AG10803 (cell line): ENCODE measurements around the gene ZNF581.

Experiments used
- DNase-seq: peaks from one replicate; pipeline ENCODE4 v3.0.0; 2010; ENCODE audit warnings: low read depth
- H3K4me3 ChIP-seq: 2 replicates; pipeline ENCODE4 v1.5.1; 2011; ENCODE audit warnings: mild to moderate bottlenecking, low read length, control low read depth
- TF ChIP-seq, protein P1 (sequence below): conservative IDR thresholded peaks from 2 replicates; pipeline ENCODE4 v1.5.1; 2011; ENCODE audit warnings: mild to moderate bottlenecking, low read length, control low read depth, inconsistent platforms

ZNF581 gene

DNA sequence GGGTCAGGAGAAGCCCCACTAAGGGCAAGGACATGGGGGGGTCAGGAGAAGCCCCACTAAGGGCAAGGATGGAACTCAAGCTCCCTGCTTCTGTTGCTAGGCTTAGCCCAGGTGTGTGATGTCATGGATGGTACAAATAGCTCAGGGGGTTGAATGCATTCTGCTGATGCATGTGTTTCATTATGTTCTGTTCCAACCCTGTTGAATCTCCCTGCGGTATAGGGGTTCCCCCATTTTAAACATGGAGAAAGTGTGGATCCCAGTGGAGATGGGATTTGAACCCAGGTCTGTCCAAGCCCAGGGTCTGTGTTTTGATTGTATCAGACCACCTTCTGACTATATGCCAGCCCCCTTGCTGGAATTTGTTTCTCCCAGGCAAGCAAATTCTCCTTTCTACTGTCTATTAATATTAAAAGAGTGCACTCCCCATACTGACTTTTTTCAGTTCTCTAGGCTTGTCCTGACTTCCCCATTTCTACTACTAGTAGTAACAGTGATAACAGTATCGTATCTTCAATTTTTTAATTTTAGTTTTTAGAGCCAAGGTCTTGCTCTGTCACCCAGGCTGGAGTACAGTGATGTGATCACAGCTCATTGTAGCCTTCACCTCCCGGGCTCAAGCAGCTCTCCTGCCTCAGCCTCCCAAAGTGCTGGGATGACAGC is 31.3 kb upstream of the ZNF581 start:
- H3K4me3 ChIP-seq, result no peak overlapping the region
- no peak for DNase-seq
- TF ChIP-seq, protein P1, sequence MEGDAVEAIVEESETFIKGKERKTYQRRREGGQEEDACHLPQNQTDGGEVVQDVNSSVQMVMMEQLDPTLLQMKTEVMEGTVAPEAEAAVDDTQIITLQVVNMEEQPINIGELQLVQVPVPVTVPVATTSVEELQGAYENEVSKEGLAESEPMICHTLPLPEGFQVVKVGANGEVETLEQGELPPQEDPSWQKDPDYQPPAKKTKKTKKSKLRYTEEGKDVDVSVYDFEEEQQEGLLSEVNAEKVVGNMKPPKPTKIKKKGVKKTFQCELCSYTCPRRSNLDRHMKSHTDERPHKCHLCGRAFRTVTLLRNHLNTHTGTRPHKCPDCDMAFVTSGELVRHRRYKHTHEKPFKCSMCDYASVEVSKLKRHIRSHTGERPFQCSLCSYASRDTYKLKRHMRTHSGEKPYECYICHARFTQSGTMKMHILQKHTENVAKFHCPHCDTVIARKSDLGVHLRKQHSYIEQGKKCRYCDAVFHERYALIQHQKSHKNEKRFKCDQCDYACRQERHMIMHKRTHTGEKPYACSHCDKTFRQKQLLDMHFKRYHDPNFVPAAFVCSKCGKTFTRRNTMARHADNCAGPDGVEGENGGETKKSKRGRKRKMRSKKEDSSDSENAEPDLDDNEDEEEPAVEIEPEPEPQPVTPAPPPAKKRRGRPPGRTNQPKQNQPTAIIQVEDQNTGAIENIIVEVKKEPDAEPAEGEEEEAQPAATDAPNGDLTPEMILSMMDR, result no peak

- DNase-seq, result no peak
- TF ChIP-seq, protein P1, result no peak
- H3K4me3 ChIP-seq, result no peak overlapping the region
These were observed 30.1 kb upstream of the ZNF581 start for GRCh38 chr19:55613396-55613795.

GRCh38 chr19:55613930-55614710 is 29.3 kb upstream of the ZNF581 start:
- H3K4me3 ChIP-seq, result no peak overlapping the region
- no peak for DNase-seq
- TF ChIP-seq, protein P1, result no peak

DNA sequence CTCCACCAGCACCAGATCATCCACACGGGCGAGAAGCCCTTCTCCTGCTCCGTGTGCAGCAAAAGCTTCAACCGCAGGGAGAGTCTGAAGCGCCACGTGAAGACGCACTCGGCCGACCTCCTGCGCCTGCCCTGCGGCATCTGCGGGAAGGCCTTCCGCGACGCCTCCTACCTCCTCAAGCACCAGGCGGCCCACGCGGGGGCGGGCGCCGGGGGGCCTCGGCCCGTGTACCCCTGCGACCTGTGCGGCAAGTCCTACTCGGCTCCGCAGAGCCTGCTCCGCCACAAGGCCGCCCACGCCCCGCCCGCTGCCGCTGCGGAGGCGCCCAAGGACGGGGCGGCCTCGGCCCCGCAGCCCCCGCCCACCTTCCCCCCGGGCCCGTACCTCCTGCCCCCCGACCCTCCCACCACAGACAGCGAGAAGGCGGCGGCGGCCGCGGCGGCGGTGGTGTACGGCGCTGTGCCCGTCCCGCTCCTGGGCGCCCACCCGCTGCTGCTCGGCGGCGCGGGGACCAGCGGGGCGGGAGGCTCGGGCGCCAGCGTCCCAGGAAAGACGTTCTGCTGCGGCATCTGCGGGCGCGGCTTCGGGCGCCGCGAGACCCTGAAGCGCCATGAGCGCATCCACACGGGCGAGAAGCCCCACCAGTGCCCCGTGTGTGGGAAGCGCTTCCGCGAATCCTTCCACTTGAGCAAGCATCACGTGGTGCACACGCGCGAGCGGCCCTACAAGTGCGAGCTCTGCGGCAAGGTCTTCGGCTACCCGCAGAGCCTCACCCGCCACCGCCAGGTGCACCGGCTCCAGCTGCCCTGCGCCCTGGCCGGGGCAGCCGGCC is 28.5 kb upstream of the ZNF581 start:
- no peak overlapping the region for H3K4me3 ChIP-seq
- no peak for DNase-seq
- TF ChIP-seq, protein P1, result no peak

DNA sequence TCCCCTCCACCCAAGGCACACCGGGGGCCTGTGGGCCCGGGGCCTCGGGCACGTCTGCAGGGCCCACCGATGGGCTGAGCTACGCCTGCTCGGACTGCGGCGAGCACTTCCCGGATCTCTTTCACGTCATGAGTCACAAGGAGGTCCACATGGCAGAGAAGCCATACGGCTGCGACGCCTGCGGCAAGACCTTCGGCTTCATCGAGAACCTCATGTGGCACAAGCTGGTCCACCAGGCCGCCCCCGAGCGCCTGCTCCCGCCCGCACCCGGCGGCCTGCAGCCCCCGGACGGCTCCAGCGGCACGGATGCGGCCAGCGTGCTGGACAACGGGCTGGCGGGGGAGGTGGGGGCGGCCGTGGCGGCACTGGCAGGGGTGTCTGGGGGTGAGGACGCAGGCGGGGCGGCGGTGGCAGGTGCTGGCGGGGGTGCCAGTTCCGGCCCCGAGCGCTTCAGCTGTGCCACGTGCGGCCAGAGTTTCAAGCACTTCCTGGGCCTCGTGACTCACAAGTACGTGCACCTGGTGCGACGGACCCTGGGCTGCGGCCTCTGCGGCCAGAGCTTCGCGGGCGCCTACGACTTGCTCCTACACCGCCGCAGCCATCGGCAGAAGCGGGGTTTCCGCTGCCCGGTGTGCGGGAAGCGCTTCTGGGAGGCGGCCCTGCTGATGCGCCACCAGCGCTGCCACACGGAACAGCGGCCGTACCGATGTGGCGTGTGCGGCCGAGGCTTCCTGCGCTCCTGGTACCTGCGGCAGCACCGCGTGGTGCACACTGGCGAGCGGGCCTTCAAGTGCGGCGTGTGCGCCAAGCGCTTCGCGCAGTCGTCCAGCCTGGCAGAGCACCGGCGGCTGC is 27.7 kb upstream of the ZNF581 start:
- no peak for DNase-seq
- TF ChIP-seq, protein P1, result no peak
- H3K4me3 ChIP-seq, result no peak overlapping the region

GRCh38 chr19:55616395-55616875 is 27.0 kb upstream of the ZNF581 start:
- no peak overlapping the region for H3K4me3 ChIP-seq
- TF ChIP-seq, protein P1, result no peak
- DNase-seq, result no peak
